Fibroblast of gingiva (primary cell): ENCODE data around the gene CYP4F8.

Experiments used
- DNase-seq: peaks from one replicate; pipeline ENCODE4 v3.0.0-alpha.2; 2011; ENCODE audit warnings: low read depth

Gene CYP4F8

DNA sequence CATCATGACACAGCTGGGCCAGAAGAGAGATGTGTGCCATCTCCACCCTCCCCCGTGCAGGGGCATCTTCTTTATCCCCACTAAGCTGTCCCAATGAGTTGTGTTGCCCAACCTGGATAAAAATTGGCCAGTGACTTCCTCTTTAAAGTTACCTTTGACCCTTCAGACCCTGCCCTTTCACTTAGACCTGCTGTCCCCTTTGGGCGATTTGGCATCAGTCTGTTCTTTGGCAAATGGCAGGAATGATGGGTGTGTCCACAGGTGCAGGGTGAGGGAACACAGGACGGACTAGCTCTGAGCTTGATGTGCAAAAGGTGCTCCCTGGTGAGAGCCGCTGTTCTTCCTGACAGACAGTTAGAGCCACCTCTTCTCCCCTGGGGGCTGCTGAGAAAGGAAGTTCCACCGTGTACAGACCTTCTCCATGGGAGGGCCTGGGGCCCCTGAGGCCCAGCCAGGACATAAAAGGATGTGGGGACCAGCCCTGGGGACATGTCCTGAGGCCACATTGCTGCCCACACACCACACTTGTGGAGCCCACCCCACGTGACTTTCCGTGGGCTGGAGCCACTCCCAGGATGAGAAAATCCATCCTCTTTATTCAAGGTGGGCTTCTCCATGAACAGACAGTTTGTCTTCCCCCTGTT is 1.7 kb downstream of the CYP4F8 start:
- no peak for DNase-seq

DNA sequence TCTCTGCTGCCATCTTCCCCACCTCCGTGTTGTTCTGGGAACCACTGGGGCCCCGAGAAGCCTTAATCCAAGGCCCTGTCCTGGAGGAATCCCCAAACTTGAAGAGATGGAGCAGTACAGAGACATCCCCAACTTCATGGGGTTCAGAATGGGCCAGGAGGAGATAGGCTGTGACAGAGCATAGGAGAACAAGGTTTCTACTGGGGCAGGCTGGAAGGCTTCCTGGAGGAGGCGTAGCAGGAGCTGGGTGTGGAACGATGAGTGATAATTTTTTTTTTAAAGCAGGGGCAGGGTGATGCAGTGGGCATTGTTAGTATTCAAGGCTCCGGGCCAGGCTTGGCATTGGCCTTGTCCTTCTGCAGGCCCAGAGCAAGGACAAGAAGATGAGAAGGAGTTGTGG is 3.3 kb downstream of the CYP4F8 start:
- no peak for DNase-seq

DNA sequence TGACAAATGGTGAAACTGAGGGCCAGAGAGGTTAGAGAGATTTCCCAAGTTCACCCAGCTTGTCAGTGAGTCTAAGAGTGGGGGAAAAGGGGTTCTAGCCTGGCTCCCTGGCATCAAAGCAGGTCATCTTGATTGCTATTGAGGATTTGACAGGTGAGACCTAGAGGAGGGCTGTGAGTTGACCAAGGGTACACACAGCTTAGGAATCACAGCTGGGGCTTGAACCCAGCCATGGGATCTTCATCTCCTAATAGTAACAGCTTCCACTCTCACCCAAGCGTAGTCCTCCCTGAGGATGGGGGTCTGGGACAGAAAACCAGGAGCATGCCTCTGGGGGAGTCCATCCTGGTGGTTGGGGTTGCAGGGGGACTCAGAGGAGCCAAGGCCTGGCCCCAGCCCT is 6.8 kb downstream of the CYP4F8 start:
- no peak for DNase-seq

DNA sequence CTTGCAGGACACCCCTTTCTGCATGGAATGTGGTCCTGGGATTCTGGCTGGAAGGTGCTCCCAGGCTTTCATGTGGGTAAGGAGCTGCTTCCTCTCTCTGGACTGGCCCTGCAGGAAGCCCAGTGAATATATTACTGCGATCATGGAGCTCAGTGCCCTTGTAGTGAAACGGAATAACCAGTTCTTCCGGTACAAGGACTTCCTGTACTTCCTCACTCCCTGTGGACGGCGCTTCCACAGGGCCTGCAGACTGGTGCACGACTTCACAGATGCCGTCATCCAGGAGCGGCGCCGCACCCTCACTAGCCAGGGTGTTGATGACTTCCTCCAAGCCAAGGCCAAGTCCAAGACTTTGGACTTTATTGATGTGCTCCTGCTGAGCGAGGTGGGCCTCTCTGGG is 8.0 kb downstream of the CYP4F8 start:
- DNase-seq, result no peak

DNA sequence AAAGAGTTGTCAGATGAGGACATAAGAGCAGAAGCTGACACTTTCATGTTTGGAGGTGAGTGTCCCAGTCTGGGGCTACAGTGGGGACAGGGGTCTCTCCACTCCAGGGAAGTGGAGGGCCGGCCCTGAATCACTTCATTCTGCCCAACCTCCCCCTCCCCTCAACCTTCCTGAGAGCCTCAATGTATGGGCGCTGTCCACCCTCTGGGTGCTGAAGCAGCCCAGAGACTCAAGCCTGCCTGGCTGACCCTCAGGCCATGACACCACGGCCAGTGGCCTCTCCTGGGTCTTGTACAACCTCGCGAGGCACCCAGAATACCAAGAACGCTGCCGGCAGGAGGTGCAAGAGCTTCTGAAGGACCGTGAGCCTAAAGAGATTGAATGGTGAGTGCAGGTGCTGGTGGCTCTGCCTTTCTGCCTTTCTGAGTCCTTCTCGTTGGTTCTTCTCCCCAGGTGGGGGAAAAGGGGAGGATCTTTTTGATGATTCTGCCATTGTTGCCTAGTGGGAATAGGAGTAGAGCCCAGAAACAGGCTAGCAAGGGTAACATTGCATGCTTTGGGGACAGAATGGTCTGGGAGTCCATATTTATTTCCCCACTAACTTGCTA is 8.8 kb downstream of the CYP4F8 start:
- DNase-seq, result no peak

DNA sequence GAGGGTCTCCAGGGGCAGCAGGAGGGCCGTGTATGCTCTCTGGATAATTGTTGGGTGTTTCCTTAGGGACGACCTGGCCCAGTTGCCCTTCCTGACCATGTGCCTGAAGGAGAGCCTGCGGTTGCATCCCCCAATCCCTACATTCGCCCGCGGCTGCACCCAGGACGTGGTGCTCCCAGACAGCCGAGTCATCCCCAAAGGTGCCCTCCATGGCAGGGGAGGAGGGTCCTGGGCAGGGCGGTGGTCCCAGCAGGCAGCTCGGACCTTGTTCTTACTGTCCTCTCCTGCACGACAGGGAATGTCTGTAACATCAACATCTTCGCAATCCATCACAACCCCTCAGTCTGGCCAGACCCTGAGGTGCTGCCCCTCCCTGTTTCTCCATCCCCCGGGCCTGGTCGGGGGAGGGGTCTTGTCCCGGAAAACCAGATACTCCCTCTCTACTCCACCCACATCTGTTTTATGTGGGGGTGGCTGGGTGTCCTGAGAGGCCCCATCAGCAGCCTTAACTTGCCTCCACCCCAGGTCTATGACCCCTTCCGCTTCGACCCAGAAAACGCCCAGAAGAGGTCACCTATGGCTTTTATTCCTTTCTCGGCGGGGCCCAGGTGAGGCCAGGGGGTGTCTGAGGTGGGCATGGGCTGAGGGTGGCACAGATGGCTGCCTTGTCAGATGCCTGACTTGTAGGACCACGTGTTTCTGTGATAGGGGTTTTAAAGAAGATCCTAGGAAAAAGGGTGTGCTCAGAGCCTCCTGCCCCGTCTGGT is 13.4 kb downstream of the CYP4F8 start:
- DNase-seq, result no peak

DNA sequence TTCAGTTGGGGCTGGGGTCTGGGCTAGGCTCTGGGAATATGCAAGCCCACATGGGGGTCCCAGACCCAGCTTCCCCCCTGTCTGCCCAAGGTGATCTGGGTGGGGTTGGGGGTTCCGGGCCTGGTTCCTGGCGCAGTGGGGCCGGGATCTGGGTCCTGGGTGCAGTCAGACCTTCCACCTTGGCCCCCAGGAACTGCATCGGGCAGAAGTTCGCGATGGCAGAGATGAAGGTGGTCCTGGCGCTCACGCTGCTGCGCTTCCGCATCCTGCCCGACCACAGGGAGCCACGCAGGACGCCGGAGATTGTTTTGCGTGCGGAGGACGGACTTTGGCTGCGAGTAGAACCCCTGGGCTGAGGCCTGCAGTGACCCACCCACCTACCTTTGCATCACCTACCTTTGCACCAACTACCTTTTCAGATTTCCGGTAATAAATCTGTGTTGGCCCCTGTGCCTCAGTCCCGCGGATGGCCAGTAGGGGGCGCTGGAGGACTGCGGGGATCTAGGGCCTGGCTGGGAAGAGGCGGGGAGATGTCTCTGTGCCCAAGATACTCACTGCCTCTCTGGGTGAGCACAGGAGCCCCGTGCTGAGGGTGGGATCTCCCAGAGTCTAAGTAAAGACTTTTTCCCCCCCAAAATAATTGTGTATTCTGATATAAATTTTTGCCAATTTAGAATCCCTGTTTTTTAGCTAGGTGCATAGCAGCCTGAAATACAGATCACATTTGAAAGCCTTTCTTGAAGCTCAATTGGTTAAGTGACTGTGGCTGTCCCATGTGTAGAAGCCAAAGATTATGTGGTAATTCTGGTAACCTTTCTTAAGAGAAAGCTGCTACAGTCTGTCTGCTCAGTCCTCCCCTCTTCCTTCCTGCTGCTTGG is 14.2 kb downstream of the CYP4F8 start:
- DNase-seq, result no peak

DNA sequence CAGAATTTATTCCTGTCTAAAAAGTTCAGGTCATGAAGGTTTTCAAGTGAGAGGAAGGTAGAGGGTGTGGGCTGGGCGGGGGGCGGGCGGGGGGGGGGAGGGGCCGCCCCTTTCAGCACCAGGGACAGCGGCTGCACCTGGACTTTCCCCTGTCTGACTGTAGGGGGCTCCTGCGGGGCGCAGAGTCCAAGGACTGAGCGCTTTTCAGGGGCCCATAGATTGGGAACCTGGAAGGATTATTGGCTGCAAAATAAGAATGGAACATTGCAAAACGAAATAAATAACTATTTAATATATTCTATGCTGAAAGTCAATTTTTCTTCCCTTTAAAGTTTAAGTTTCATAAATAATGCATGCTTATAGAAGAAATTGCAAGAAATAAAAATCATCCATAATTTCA is 16.8 kb downstream of the CYP4F8 start:
- DNase-seq, result no peak

DNA sequence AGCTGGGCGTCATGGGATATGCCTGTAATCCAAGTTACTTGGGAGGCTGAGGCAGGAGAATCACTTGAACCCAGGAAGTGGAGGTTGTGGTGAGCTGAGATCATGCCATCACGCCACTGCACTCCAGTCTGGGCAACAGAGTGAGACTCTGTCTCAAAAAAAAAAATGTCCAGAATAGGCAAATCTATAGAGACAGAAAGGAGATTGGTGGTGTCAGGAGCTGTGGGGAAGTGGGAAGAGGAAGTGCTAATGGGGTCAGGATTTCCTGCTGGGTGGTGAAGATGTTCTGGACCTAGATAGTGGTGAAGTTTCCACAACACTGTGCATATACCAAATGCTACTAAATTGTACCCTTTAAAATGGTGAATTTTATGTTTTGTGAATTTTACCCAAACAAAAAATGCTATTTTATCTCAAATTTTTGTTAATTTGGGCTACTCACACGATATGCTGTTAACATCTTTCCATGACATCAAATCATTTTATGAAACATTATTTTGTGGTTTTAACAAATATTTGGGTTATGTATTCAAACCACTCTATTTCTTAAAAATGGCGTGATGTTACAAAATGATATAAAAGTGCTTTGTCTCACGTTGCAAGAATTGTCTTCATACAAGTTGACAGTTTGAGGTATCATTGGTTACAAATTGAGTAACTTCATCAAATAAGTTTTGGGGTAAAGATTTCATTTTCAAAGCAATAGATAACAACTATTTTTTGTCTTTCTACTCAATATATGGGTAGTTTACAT is 18.2 kb downstream of the CYP4F8 start:
- DNase-seq, result no peak

DNA sequence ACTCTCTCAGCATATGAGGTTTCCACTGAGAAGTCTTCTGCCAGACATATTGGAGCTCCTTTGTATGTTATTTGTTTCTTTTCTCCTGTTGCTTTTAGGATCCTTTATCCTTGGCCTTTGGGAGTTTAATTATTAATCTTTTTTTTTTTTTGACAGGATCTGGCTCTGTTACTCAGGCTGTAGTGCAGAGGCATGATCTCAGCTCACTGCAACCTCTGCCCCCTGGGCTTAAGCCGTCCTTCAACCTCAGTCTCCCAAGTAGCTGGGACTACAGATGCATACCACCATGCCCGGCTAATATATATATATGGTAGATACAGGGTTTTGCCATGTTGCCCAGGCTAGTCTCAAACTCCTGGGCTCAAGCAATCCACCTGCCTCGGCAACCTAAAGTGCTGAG is 19.1 kb downstream of the CYP4F8 start:
- no peak for DNase-seq

DNA sequence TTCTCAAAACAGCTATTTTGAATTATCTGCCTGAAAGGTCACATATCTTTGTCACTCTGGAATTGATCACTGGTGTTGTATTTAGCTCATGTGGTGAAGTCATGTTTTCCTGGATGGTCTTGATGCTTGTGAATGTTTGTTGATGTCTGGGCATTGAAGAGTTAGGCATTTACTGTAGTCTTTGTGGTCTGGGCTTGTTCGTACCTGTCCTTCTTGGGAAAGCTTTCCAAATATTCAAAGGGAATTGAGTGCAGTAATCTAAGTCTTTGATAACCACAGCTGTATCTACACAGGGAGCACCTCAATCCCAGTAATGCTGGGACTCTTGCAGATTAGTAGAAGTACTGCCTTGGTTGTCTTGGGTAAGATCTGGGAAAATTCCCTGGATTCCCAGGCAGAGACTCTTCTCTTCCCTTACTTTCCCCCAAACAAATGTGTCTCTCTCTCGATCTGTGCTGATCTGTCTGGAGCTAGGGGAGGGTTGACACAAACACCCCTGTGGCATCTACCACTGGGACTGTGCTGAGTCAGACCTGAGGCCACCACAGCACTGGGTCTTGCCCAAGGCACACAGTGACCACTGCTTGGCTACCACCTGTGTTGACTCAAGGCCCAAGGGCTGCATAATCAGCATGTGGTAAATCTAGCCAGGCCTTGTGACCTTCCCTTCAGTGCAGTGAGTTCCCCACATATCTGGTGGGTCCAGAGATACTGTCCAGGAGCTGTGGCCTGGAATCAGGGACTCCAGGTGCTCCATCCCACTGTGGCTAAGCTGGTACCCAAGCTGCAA is 20.2 kb downstream of the CYP4F8 start:
- no peak for DNase-seq

DNA sequence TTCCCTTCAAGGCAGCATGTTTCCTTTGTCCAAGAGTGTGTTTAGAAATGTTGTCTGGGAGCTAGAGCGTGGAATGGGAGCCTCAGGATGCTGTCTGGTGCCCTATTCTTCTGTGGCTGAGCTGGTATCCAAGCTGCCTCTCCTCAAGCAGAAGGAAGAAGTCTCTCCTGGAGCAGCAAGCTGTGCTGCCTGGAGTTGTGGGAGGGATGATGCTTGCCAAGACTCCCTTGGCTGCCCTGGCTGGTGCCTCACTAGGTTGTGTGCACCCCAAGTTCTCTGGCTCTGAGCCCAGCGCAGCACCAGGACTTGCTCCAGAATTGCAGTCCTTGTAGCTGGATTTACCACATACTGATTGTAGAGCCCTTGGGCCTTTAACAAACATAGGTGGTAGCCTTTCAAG is 21.0 kb downstream of the CYP4F8 start:
- no peak for DNase-seq

DNA sequence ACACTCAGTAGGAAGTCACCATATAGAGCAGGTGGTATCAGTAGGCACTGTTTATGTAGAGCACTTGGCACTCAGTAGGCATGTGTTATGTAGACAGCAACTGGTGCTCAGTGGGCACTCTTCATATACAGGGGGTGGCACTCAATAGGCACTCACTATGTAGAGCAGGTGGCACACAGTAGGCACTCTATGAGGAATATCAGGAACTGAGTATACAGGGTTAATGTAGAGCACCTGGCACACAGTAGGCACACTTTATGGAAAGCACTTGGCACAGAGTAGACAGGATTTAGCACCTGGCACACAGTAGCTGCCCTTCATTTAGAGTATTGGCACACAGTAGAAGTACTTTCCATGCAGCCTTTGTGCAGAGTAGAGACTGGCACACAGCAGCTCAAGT is 24.6 kb downstream of the CYP4F8 start:
- DNase-seq, result no peak

DNA sequence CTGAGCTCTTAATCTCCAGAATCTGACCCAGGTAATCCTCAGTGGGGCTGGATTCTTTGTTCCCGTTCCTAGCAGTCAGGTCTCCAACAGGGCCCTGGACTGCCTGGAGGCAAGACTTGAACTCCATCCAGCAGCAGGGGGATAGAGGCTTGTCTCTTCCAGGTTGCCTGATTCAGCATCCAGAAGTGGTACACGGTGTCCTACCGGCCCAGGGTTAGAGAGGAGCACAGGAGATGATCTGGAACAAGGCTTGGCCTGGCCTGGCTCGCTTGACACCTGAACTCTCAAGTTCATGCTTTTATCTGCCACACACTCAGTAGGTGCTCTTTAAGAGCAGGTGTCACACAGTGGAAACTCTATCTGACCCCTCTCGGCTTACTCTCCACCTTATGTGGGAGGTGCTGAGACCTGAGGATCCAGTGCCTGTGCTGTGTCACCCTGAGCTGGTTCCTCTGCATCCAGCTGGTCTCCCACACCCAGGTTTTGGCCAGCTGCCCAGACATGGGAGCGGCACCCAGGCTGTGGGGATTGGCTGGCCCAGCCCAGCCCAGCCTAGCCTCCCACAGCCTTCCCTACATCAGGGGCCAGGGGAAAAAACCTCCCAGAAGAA is 25.4 kb downstream of the CYP4F8 start, which contains the start of gene CYP4F3:
TSS of gene CYP4F3 (plus strand) at position 604 of the 610 bp plus-strand sequence. CDS start 519 bp downstream, outside the sequence.
- no peak for DNase-seq

DNA sequence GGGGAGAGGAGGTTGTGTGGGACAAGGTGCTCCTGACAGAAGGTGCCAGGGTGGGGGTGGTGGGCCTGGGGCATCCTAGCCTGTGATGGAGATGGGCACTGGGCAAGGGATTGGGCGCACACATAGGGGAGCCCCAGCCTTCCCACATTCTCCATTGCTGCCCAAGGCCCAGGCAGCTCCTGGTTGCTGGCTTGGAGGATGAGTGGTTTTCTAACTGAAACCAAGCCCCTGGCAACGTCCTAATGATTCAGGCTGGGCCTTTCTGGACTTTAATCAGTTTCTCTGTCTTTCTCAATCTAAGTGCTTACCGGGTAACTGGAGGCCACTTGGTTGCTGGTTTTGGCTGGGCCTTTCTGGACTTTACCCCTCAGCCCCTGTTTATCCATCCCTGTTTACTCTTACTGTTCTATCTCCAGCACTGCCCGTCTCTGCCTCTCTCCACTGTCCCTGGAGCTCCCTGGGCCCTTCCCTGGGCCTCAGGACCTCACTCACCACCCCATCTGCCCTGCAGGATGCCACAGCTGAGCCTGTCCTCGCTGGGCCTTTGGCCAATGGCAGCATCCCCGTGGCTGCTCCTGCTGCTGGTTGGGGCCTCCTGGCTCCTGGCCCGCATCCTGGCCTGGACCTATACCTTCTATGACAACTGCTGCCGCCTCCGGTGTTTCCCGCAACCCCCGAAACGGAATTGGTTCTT is 26.0 kb downstream of the CYP4F8 start:
- no peak for DNase-seq

DNA sequence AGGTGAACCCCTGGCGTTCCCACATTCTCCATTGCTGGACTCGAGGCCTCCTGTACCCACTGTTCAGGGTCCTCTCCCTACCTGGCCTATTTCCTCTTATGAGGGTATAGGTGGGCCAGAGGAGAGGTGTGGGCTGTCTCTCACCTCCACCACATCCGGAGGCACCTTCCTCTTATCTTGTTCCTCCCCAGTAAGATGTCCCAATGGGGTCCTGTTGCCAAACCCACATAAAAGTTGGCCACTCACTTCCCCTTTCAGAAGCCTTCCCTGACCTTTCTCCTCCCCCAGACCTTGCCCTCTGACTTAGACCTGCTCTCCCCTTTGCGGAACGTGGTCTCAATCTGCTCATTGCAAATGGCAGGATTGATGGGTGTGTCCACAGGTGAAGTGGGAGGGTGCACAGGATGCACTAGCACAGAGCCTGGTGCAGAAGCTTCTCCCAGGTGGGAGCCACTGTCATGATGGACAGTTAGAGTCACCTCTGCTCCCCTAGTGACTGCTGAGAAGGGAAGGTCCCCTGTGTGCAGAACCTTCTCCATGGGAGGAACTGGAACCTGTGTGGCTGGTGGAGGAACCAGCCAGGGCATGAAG is 27.0 kb downstream of the CYP4F8 start:
- DNase-seq, result no peak

DNA sequence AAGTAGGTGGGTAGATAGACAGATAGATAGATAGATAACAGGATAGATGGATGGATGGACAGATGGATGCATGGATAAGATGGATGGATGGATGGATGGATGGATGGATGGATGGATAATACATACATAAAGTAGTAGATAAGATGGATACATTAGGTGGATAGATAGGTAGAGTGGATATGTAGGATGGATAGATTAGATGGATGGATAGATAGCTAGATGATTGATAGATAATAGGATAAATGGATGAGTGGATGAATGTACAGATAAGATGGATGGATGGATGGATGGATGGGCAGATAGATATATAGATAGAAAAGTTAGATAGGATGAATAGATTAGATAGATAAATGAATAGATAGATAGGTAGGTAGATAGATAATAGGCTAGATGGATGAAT is 27.8 kb downstream of the CYP4F8 start:
- no peak for DNase-seq

DNA sequence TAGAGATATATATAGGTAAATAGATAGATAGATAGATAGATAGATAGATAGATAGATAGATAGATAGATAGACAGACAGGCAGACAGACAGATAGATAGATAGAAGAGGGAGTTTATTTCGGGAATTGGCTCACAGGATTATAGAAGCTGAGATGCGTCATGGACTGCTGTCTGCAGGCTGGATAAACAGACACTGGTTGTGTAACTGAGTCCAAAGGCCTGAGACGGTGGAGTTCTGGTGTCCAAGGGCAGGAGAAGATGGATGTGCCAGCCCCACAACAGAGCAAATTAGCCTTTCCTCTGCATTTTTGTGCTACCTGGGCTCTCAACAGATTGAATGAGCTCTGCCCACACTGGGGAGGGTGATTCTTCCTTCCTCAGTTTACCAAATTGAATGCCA is 28.4 kb downstream of the CYP4F8 start:
- no peak for DNase-seq

DNA sequence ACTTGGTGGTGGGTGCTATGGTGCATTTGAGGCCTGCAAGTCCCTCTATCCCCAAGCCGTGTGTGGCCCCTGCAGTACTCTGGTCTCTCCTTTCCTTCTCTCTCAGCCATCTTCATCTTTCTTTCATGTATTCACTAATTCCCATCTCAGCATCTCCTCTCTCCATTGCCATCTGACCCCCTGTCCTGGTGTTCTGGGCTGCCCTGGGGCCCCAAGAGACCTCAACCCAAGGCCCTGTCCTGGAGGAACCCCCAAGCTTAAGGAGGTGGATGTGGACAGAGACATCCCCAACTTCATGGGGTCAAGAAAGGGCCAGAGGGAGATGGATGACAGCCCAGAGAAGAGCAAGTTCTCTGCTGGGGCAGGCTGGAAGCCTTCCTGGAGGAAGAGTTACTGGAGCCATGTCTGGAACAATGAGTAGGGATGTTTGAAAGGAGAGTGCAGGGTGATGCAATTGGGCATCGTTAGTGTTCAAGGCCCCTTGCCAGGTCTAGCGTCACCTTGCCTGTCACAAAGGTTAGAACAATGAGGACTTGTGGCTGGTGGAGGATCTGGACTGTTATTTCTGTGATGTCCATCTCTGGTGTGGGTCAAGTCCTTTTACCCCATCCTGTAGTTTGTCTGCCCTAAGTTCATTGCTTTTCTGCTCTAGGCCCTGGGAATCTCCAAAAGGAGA is 29.2 kb downstream of the CYP4F8 start:
- DNase-seq, result no peak
